SHP77 (cell line): ENCODE measurements around the gene AVP.

Experiments used
- DNase-seq, 2 experiments: peaks; one replicate each; lab custom pipeline; 2025; lab: John Stamatoyannopoulos, UW

Gene AVP

DNA sequence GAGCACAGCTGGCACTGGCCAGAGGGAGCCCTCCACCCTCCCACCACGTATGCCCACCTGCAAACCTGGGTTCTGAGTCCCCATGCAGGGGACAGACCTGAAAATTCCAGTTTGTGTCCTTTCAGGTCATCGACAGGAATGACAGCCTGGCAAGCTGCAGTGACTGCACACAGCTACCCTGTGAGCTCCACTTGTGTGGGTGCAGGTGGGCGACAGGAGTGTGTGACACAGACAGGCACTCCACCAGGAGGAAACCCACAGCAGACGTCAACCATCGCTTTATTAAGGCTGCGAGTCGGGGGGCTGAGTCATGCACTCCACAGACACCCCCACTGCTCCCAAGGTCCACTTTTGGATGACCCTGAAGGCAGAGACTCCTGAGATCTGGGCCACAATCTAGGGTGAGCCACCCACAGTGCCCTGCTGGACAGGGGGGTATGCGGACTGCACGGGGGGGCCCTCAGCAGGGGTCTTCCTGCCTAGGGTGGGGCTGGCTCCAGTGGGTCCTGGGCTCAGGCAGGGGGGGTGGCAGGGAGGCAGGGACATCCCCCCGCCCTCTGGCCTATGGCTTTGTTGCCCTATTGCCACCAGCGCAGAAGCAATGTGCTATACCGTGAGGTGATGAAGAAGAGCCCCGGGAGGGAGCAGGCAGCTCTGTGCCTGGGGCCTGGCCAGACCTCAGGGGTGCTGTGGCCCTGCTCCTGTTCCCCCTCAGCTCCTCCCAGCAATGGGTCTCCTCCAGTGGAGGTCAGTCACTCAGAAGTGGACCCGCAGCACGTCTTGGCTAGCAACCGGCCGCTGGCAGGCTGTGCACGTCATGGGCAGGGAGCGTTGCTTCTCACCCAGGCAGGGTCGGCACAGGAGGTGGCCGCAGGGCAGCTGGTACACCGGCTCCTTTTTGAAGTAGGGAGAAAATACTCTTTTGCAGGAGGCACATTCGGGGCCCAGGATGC lies 25.1 kb upstream of the AVP start:
- no peak for DNase-seq

DNA sequence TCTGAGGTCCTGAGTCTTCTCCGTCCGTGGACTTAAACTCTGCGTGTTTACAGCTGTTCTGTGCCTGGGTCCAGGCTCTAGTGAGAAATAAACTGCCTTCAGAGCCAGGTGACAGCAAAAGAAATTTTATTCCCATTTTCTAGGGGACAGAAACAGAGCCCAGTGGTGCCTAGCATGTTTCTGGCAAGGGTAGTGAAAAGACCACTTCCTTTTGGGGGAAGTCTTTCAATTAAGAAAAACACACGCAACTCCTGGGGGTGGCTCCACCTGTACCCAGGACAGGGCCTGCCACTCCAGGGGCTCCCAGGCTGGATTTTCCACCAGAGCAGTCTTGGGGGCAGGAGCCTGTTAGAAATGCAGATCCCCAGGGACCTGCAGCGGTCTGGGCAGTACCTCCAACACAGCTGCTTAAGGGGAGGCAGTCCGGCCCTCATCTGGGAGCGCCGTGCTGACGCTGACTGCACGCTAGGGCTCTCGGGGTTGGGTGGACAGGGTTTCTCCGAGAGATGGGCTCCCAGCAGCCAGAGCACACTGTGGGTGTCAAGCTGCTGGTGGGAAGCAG lies 23.0 kb upstream of the AVP start:
- no peak for DNase-seq

DNA sequence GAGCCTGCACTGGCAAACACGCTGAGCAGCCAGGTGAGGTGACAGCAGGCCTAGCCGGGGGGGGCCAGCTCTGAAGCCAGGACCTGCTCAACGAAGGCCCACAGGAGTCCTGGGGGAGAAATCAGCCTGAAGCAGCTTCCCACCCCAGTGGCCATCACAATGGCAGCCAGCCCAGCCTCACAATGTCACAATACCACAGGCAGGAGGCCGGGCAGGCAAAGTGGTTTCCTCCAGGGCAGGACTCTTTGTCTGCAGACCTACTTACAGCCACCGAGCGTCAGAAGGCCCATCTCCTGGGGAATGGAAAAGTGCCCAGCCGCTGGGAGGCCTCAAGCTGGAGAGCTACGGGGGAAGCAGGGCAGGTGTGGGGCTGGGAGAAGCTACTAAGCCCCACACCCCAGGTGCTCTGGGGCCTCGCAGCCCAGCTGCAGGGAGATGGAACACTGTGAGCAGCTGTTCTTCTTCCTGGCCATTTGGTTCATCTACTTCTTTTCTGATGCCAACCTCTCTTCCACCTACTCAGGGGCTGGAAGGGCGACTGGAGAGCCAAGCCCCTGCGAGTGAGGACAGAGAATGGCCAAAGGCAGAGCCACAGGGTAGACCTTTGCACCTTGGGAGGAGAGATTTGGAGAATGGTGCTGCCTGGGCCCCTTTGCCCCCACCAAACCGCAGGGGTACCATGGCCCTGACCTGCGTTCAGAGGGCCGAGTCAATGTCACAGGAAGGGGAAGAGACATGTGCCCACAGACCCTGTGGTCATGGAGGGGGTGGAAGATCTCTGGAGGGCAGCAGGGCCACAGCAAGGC lies 22.3 kb upstream of the AVP start:
- DNase-seq: peak; percentile 30 to 51

DNA sequence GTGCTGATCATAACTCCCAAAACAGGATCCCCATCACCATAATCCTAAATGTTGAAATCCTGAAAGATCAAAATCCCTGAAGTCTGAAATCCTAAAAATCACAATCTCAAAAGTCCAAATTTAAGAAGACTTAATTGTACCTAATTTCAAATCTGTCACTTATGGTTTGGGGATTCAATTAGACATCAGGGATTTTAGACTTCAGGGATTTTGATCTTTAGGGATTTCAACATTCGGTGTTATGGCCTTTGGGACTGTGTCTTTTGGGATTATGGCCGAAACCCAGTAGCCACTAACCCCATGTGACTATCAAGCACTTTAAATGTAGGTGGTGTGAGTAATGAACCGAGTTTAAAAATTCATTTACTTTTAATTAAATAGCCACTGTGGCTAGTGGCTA lies 21.7 kb upstream of the AVP start:
- no peak for DNase-seq

DNA sequence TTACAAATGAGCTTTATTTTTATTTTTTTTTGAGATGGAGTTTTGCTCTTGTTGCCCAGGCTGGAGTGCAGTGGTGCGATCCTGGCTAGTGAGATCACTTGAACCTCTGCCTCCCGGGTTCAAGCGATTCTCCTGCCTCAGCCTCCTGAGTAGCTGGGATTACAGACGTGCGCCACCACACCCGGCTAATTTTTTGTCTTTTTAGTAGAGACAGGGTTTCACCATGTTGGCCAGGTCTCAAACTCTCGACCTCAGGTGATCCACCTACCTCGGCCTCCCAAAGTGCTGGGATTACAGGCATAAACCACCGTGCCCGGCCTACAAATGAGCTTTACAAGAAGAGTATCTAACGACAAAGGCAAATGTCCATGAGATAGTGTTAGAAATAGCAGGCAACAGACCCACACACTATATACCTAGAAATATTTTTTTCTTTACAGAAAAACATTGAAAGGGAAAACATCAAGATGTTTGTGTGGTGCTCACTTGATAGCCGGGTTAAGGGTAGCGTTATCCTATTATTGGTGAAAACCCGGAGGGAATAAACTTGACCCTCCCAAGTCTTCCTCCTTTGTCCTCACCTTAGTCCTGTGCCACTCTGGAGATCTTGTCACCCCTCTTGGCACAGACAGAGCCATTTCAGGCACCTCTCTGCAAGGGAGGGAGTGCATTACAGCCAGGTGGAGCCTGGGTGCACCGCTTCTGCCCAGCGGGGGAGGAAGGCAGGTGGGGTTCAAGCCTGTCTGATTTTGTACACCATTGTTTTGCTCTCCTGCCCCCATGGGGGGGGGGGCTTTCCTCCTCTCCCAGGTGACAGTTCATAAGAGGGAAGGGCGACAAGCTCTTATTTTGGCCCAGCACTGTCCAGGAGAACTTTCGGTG lies 21.0 kb upstream of the AVP start:
- DNase-seq: no peak

DNA sequence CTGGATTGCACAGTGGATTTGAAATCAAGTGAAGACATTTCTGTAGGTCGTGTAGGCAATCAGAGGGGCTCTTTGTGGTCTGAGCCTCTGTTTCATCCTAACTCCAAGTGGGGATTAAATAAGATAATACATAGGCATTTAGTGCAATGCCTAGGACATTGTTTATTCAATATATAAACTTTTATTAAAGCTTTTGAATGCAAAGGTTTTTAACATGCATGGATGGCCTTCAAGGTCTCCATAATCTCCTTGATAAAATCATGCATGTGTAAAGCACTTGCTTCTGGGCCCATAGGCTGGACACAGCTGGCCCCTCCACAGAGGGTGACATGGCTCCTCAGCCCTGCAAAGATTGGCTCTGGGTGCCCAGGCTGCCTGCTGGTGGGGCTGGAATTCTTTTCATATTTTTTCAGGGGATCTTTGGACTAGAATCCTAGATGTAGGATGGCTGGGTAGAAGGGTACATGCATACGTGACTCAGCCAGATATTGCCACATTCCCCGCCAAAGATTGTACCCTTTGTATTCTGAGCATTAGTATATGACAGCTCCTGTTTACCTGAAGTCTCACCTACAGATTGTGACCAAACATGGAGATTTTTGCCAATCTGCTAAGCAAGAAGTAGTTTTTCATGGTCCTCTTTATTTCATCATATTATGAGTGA lies 19.0 kb upstream of the AVP start:
- no peak for DNase-seq

DNA sequence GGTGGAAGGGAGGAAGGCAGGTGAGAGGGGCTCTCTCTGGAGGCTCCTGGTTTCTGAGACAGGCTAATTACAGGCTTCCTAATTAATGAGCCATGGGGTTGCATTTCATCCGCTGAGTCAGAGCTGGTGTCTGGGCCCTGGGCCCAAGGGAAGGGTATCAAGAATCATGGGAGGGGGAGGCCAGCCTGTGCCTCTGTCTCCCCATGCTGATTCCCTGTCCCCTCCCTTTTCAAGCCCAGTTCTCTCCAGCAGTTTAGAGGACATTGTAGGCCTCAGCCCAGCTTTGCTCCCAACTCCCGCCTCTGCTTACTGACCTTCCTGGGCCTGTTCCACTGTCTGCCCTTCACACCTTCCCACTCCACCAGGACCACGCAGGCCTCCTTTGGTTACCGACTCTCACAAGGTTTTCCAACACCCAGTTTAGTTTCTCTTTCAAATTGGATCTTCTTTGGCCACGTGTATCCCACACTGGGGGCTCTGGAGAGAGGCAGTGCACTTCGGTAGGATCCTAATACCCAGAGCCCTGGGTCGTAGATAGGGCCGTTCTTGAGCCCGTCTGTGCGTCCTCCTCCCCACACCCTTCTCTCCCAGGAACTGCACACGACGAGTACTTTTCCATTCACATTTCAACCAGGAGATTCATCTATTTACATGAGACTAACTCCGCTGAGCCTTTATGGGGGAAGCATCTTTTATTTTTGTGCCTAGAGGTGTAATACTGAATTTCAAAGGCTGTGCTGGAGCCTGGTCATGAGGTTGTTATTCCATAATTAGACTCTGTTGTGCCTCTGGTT lies 18.2 kb upstream of the AVP start:
- DNase-seq: no peak

DNA sequence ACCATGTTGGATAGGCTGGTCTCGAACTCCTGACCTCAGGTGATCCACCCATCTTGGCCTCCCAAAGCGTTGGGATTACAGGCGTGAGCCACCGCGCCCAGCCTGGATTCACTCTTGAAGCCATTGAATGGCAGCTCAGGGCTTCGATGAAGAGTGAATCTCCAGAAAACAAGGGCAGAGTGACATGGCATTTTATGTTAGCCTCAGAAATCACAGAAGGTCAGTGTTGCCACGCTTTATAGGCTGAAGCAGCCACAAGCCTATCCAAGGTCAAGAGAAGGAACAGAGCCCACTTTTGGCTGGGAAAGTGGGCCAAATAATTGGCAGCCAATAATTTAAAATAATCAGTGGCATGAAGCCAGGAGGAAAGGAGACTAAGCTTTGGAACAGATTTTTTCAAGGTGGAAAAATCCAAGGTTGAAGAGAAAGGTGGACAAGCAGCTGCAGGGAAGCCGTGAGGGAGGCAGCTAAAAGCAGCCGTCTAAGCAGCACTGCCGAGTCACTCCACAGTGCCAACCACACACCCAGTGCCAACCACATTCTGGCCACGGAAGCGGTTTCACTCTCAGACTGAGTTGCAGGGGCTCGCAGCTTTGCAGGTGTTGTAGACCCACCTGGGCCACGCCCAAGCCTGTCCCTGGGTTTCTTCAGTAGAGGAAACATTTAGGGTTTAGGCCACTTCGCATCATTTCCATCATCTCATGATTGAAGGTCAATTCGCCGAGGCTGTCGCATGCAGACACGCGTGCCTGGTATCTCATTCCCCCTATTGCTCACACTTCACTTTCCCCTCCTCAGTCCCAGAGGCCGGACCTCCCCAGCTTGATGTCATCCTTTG lies 17.4 kb upstream of the AVP start:
- no peak for DNase-seq

DNA sequence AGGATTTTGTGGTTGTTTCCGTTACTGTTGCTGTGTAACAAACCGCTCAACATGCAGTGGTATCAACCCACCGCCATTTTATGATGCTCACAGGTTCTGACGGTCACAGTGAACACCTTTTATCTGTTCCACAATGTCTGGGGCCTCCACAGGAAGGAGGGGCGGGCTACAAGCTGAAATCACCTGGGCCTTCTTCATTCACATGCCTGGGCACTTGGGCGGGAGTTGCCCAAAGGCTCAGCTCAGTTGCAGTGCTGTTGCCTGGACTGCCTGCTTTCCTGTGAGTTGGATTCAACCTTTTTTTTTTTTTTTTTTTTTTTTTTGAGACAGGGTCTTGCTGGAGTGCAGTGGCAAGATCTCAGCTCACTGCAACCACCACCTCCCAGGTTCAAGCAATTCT lies 16.7 kb upstream of the AVP start:
- no peak for DNase-seq

DNA sequence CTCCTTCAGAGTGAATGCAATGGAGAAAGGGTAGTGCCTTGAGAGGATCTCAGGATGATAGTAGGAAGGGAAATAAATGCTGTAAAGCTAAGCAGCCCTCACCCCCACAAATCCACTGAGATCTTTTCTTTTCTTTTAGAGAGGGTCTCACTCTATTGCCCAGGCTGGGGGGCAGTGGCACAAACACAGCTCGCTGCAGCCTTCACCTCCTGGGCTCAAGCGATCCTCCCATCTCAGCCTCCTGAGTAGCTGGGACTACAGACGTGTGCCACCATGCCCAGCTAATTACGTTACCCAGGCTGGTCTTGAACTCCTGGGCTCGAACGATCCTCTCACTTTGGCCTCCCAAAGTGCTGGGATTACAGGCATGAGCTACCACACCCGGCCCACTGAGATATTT lies 16.0 kb upstream of the AVP start:
- DNase-seq: no peak

DNA sequence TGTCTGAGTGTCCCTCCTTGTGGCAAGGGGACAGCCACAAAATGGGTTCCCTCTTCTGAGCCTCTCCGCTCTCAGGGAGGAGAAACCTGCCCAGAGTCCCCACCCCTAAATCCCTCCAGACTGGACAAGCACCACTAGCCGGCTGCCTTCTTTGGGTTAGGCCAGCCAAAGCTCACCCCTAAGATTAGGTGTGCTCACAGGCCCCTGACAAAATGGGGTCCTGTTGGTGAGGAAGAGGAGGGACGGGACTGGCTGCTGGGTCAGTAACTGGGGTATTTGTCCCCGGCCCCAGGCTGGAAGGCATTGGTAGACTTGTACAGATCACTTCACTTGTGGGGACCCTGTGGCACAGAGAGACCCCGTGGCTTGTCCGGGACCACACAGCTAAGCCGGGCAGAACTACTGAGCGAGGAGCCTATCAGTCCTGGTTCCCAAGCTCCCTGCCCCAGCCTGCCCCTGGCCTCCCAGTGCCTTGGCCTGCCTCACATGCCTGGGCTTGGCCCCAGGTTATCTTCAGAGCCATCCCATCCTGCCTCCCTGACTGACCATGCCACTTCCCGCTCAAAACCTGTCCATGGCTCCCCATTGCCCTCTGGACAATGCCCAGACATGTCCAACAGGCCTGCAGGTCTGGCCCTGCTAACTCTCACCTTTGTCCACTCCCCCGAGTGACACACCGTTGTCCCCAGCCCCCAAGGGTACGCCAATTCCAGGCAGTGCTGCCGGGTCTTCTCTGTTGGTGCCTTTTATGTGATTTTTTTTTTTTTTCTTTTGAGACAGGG lies 10.5 kb upstream of the AVP start:
- no peak for DNase-seq

DNA sequence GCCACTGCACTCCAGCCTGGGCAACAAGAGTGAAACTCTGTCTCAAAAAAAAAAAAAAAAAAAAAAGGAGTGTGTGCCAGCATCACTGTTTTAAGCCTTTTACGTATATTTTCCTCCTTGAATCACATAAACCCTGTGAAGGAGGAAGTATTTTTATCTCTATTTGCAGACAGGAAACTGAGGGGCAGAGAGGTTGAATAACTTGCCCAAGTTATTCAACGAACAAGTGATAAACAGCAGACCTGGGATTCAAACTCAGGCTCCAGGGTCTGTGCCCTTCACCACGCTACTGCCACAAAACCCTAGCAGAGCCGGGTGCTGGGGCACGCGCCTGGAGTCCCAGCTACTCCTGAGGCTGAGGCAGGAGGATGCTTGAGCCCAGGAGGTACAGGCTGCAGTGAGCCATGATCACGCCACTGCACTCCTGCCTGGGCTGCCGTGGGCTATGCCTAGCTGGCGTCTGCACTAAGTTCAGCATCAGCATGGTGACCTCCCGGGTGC lies 9.4 kb upstream of the AVP start:
- no peak for DNase-seq

DNA sequence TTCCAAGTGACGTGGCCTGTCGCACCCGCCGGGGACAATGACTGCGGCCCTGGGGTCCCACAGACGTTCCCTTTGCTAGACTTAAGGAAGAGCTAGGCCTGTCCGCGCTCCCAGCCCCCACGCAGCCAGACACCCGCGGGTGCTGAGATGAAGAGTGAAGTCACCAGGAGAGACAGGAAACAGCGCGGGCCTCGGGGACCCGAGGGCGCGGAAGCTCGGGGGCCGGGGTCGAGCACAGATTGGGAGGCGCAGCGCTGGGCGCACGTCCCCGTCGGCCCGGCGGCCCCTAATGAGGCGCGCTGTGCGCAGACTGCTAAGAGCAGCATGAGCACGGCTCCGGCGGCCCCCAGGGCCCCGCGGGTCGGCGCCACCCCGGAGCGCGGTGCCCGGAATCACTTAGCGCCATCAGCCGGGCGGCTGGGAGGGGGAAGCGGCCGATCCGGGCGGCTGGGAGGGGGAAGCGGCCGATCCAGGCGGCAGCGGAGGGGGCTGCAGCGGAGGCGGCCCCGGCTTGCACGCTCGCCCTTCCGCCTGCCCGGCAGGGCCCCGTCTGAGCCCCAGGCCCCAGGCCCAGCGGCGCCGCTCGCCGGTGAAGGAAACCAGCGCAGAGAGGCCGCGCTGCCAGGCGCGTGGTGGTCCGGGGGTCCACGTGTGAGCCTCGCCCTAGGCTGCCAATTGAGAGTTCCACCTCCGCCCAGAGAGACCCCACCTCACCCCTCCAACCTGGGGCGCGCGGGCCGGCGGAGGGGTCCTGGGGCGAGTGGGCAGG lies 8.3 kb upstream of the AVP start:
- DNase-seq: no peak

DNA sequence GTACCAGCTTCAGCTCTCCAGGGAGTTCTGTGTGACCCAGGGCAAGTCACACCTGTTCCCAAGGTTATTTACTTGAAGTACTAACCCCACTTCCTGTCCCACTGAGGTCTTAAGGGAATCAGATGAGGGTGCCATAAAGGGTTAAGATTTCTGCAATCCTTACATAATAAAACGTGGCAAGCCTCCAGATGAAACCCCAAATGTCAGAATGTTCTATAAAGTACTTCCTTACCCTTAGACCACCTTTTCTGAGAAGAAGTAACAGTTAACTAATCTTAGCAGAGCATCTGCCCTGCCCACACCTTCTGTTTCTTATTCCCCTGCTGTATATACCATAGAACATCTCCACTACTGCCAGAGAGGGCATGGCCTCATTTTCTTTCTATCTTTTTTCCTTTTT lies 6.0 kb upstream of the AVP start:
- no peak for DNase-seq

DNA sequence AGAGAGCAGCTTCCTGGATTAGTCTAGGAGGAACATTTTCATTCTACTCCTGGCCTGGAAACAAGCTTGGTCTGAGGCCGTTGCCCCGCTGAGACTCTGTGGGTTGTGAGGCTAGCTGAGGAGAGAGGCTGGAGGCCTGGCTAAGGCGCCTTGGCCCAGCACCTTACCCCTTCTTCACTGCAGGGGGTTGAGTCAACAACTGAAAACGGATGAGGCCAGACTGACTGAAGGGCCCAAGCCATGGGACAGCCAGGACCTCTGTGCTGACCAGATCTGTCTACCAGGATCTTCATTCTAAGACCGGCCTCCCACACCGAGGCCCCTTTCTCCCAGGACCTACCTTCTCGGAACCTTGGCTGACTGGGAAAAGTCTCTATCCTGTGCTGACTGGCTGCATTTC lies 3.5 kb upstream of the AVP start:
- no peak for DNase-seq

DNA sequence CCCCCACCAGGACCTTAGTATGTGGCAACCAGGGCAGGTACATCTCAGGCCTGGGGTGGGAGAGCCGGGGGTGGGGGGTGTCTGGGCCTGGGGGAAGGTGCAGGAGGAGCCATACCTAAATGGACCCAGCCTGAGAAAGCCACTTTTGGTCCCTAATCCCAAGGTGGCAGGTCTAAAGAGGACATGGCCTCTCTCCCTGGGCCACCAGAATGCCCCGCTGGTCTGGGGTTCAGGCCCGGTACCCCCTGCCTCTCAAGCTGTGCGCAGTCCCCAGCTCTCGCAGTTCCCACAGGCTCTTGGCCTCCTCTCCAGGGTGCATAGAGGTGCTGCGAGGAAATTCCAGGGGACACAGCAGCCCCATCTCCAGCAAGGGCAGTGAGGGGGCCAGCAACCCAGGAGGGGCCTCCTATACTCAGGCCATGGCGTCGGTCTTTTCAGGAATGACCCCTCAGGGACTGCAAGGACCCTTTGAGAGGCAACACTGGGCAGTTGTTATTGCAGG lies 1.1 kb upstream of the AVP start:
- DNase-seq: no peak

DNA sequence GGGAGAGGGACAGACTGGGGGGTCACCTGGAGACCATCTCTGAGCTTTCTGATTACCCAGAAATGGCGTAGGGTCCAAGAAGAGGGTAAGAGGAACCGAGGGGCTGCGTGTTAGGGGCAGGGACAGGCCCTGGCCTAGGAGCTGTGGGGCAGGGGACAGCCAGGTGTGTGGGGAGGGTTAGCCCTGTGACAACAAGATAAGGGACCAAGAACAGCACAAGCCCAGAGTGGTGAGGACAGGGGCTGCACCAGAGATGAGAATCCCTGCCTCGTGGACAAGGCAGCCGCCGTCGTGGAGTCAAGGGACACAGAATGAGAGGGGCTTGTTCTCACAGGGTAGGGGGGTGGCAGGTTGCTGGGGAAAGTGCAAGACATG lies 449 bp upstream of the AVP start:
- DNase-seq: no peak
